ENCODE measurements around the gene RNU2-1.

GRCh38 chr17:43216369-43216761 is 17.4 kb downstream of the RNU2-1 start:
- TF ChIP-seq POLR2A (IDR thresholded peaks at IDR 0.05; ENCODE audit: low read length) (no peak), GATA1 (IDR thresholded peaks at IDR 0.05; ENCODE audit: low read depth, low read length) (no peak)
